ENCODE results near the gene REL.

REL gene

GRCh38 chr2:60974652-60975051 is 93.3 kb downstream of the REL start:
- no peaks in the 10 kb centered on the region for H3K36me3 ChIP-seq (ENCODE audit: insufficient read depth, low read length)
- peaks cover 5% of the 10 kb centered on the region; the same call in 1 of the 2 replicates for H3K4me1 ChIP-seq (ENCODE audit: insufficient read depth, low read length)
- H3K4me2 ChIP-seq (ENCODE audit: insufficient read depth, low read length), result no peak overlapping the region
- no peaks in the 10 kb centered on the region for H4K20me1 ChIP-seq (ENCODE audit: insufficient read depth, low read length)
- no peaks in the 10 kb centered on the region for H3K27me3 ChIP-seq (ENCODE audit: insufficient read depth, low read length, poor library complexity)
- no peak overlapping the region for H3K27ac ChIP-seq (ENCODE audit: low read length)
- no peak for TF ChIP-seq EZH2 (IDR thresholded peaks at IDR 0.05; ENCODE audit: borderline replicate concordance, low read depth, low read length, severe bottlenecking)
- TF ChIP-seq, protein P1, sequence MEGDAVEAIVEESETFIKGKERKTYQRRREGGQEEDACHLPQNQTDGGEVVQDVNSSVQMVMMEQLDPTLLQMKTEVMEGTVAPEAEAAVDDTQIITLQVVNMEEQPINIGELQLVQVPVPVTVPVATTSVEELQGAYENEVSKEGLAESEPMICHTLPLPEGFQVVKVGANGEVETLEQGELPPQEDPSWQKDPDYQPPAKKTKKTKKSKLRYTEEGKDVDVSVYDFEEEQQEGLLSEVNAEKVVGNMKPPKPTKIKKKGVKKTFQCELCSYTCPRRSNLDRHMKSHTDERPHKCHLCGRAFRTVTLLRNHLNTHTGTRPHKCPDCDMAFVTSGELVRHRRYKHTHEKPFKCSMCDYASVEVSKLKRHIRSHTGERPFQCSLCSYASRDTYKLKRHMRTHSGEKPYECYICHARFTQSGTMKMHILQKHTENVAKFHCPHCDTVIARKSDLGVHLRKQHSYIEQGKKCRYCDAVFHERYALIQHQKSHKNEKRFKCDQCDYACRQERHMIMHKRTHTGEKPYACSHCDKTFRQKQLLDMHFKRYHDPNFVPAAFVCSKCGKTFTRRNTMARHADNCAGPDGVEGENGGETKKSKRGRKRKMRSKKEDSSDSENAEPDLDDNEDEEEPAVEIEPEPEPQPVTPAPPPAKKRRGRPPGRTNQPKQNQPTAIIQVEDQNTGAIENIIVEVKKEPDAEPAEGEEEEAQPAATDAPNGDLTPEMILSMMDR (IDR thresholded peaks at IDR 0.05; ENCODE audit: borderline replicate concordance, extremely low read depth, low read length, poor library complexity, severe bottlenecking), result no peak
- no peak overlapping the region for H2AFZ ChIP-seq (ENCODE audit: low read depth, low read length)
- H3K9ac ChIP-seq (ENCODE audit: low read depth, low read length), result no peak overlapping the region
- no peaks in the 10 kb centered on the region for H3K79me2 ChIP-seq (ENCODE audit: insufficient read depth, low read length)
- H3K4me3 ChIP-seq (ENCODE audit: low read depth in 1 of 2, low read length in 2 of 2), result no peak overlapping the region
- ATAC-seq (ENCODE audit: insufficient read depth, low read depth) (no peak), DNase-seq (no peak)
- no peaks in the 10 kb centered on the region for H3K9me3 ChIP-seq (ENCODE audit: insufficient read depth, low read length, severe bottlenecking)

All from DND-41 (cell line).